Natural killer cell treated with Interleukin-12 subunit alpha and Interleukin-12 subunit beta and Interleukin-15 and Interleukin-18, amount 100 ng/mL, for 72 hours (primary cell): ENCODE data around the gene HERC3. TPM values are rescaled to one million over a fixed set of nuclear protein-coding genes. Genes with fewer than 3 reads are reported as not detected.

ENCODE experiments used
- ATAC-seq, 2 donors: fragments of 150-1000 bp; cut with Tn5 transposase in 1 of 2; sonication (Bioruptor Pico), chemical (Tn5 transposase) in 1 of 2; 2 replicates each; pipeline ENCODE4 v1.10.0; 2021
- DNase-seq: peaks from one replicate; pipeline ENCODE4 v3.0.0; 2022; ENCODE audit warnings: low spot score
- H3K27ac Mint-ChIP-seq, 2 donors: 1 replicate in 1 of 2; 2 replicates in 1 of 2; pipeline ENCODE4 v1.8.0; 2022; ENCODE audit warnings: mixed read lengths in 2 of 2, mild to moderate bottlenecking in 1 of 2, moderate library complexity in 1 of 2
- H3K27me3 Mint-ChIP-seq, 2 donors: 1 replicate in 1 of 2; 2 replicates in 1 of 2; pipeline ENCODE4 v1.8.0; 2022; ENCODE audit warnings: mixed read lengths in 2 of 2
- H3K36me3 Mint-ChIP-seq: one replicate; pipeline ENCODE4 v1.8.0; 2022; ENCODE audit warnings: mixed read lengths
- H3K4me1 Mint-ChIP-seq, 2 donors: 1 replicate in 1 of 2; 2 replicates in 1 of 2; pipeline ENCODE4 v1.8.0; 2022; ENCODE audit warnings: low read depth in 2 of 2, mixed read lengths in 2 of 2, mild to moderate bottlenecking in 1 of 2
- H3K4me3 Mint-ChIP-seq: one replicate; pipeline ENCODE4 v1.8.0; 2022; ENCODE audit warnings: mixed read lengths
- H3K9me3 Mint-ChIP-seq: 2 replicates; pipeline ENCODE4 v1.8.0; 2022; ENCODE audit warnings: mixed read lengths
- total RNA-seq, 2 donors: library from RNA; stranded (reverse); gene quantifications; one replicate each; pipeline ENCODE4 v1.2.3, GENCODE V29; 2022

HERC3 gene
- total RNA-seq, 2 donors from 2014 or later, result 27.9 to 49.6 TPM

DNA sequence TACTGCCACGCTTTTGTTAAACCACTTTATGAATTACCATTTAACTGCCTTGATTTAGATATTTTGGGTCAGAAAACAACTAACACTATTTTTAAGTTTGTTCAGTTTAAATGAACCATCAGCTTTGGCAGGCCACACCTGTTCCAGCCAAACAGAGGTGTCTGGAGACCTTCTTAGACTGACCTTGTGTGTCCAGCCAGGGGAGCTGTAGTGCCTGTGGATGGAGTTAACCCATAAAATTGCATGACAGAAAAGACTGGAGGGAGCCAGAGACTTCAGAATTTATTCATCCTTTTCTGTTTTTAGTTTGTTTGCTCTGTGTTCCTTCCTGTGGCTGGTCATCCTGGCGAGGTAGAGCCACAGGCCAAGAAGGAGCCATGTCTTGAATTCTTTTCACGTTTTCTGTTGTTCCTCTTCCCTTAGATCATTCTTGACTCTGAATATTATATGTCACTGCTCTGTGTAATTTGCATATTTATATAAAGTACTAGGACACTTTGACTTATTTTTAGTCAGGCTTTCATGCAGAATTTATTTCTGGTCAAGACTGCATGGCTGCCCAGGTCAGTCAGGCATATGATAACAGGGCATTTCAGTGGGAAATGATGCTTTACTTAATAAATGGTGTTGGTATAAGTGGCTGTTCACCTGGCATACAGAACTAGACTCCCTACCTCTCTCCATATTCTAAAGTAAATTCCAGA lies 26.7 kb downstream of the HERC3 start:
- peaks cover 2% of the 10 kb centered on the region for H3K36me3 Mint-ChIP-seq
- H3K4me3 Mint-ChIP-seq, result no peak overlapping the region
- H3K9me3 Mint-ChIP-seq, result no peaks in the 10 kb centered on the region
- DNase-seq (no peak), ATAC-seq (no peak)
- peaks cover 32 to 47% of the 10 kb centered on the region in 2 donors for H3K4me1 Mint-ChIP-seq
- H3K27ac Mint-ChIP-seq, result no peak overlapping the region
- H3K27me3 Mint-ChIP-seq, result no peaks in the 10 kb centered on the region

DNA sequence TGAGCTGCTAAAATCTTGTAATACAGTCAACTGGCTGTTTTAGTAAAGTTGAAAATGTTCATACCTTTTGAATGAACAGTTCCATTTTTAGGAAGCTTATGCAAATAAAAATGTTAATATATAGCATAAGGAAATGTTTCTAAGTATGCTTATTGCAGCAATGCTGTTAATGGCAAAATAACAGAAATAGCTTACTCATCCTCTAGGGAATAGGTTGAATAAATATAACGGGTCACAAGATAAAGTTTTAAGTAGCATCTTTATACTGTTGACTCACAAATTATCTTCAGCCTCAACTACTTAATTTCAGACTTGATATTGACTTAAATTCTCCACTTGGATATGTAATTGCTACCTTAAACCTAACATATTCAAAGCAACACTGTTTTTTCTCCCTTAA lies 27.7 kb downstream of the HERC3 start:
- Mint-ChIP-seq H3K36me3 (peaks cover 9% of the 10 kb centered on the region), H3K27me3 (no peaks in the 10 kb centered on the region), H3K27ac (no peak overlapping the region), H3K4me1 (peaks cover 30 to 38% of the 10 kb centered on the region in 2 donors), H3K9me3 (no peaks in the 10 kb centered on the region), H3K4me3 (no peak overlapping the region)
- DNase-seq (no peak), ATAC-seq (no peak)

DNA sequence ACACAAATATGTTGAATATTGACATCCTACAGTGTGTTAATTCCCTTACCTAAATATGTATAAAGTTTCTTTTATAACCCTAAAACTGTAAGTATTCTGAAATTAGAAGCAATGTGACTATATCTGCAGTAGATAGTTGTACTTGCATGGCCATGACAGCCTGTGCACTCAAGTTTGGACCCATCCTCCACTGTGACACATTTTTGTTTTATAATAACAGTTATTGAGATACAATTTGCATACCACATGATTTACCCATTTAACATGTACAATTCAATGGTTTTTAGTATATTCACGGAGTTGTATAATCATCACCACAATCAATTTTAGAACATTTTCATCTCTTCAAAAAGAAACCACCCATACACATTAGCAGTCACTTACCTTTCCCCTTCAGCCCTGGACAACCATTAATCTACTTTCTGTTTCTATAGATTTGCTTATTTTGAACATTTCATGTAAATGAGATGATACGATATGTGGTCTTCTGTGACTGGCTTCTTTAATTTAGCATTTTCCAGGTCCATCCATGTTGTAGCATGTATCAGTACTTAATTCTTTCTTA lies 29.6 kb downstream of the HERC3 start:
- H3K36me3 Mint-ChIP-seq, result peaks cover 9% of the 10 kb centered on the region
- H3K4me1 Mint-ChIP-seq, result peaks cover 29 to 38% of the 10 kb centered on the region in 2 donors
- ATAC-seq (no peak), DNase-seq (no peak)
- no peaks in the 10 kb centered on the region for H3K9me3 Mint-ChIP-seq
- no peak overlapping the region for H3K27ac Mint-ChIP-seq
- no peaks in the 10 kb centered on the region for H3K27me3 Mint-ChIP-seq
- no peak overlapping the region for H3K4me3 Mint-ChIP-seq

DNA sequence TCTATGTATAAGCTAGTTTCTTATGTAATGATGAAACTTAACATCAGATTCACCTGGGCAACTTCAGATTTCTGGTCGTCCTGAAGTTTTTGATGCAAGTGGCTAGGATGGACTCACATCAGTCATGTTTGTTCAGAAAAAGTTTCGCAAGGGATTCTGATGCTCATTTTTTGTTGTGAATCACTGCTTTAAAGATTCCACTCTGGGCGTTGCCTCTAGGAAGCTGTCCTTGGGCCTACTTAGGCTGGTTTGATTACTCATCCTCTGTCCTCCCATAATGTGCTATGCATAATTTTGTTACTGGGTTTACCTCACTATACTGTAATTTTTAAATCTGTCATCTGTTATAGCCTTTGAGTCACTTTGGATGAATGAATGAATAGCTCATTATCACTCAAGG lies 30.8 kb downstream of the HERC3 start:
- Mint-ChIP-seq H3K27ac (no peak overlapping the region), H3K27me3 (no peaks in the 10 kb centered on the region), H3K9me3 (no peaks in the 10 kb centered on the region), H3K36me3 (peaks cover 9% of the 10 kb centered on the region), H3K4me3 (no peak overlapping the region), H3K4me1 (peaks cover 29 to 38% of the 10 kb centered on the region in 2 donors)
- DNase-seq (no peak), ATAC-seq (no peak)

DNA sequence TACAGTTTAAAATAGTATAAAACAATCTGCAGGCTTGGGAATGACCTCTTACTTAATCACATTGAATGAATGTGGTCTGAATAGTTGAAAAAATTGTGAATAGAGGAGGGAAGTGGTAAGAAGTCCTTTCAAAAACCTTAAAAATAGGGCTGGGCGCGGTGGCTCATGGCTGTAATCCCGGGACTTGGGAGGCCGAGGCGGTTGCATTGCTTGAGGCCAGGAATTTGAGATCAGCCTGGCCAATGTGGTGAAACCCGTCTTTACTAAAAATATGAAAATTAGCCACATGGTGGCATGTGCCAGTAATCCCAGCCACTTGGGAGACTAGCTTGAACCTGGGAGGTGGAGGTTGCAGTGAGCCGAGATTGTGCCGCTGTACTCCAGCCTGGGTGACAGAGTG lies 36.5 kb downstream of the HERC3 start:
- DNase-seq (no peak), ATAC-seq (no peak)
- peaks cover 24 to 27% of the 10 kb centered on the region in 2 donors for H3K4me1 Mint-ChIP-seq
- peaks cover 23% of the 10 kb centered on the region for H3K36me3 Mint-ChIP-seq
- H3K27me3 Mint-ChIP-seq, result no peaks in the 10 kb centered on the region
- H3K27ac Mint-ChIP-seq, result no peak overlapping the region
- peaks cover 5% of the 10 kb centered on the region for H3K9me3 Mint-ChIP-seq
- H3K4me3 Mint-ChIP-seq, result no peak overlapping the region

DNA sequence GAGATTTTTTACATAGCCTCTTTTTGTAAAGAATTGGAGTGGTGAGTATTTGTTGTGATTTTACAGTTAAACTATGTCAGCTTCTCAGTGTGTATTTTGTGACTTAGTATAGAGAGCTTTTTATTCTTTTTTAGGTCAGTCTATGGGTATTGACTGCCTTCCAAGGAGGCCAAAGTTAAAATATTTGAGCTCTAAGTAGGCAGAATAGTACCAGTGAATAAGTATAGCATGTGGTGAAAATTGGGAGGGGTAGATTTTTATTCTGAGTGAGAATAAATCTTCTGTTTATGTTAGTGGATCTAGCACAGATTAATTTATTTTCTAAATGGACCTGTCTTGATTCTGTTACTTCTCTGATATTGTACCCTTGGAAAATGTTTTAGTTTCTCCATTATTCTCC lies 37.5 kb downstream of the HERC3 start:
- H3K36me3 Mint-ChIP-seq, result peaks cover 16% of the 10 kb centered on the region
- DNase-seq (no peak), ATAC-seq (no peak)
- H3K4me3 Mint-ChIP-seq, result no peak overlapping the region
- H3K27ac Mint-ChIP-seq, result no peak overlapping the region
- H3K4me1 Mint-ChIP-seq, result peaks cover 21 to 26% of the 10 kb centered on the region in 2 donors
- H3K27me3 Mint-ChIP-seq, result no peaks in the 10 kb centered on the region
- peaks cover 5% of the 10 kb centered on the region for H3K9me3 Mint-ChIP-seq

DNA sequence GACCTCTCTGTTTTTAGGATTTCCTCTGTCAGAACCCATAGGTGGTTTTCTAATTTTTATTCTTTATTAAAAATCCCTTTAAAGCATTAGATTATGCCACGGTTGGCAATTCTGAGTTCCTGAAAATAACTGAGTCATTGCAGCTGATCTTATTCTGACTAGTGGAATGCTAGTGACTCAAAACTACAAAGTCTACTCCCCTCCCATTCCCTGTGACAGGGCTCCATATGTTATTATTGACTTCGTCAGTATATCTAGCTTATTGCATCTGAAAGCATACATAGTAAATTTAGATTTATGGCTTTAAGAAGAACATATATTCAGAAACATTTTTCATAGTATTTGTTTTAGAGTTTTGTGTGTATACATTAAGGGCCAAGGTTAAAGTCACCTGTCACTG lies 38.5 kb downstream of the HERC3 start:
- DNase-seq (no peak), ATAC-seq (peak in 1 of 2 donors; percentile 53)
- Mint-ChIP-seq H3K4me1 (peaks cover 24 to 26% of the 10 kb centered on the region in 2 donors), H3K4me3 (no peak overlapping the region), H3K9me3 (peaks cover 5% of the 10 kb centered on the region), H3K36me3 (peaks cover 20% of the 10 kb centered on the region), H3K27ac (no peak overlapping the region), H3K27me3 (no peaks in the 10 kb centered on the region)

DNA sequence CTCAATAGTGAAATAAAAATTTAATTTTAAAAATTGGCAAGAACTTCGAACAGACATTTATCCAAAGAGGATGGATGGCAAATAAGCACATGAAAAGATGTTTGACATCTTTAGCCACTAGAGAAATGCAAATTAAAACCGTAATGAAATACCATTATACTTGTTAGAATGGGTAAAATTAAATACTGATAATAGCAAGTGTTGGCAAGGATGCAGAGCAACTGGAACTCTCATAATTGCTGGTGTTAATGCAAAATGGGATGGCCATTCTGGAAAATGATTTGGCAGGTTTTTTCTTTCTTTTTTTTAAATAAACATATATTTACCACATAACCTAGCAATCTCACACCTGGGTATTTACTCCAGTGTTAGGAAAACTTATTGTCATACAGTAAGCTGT lies 51.7 kb downstream of the HERC3 start:
- H3K4me1 Mint-ChIP-seq, result peaks cover 19 to 20% of the 10 kb centered on the region in 2 donors
- no peak for ATAC-seq
- no peak overlapping the region for H3K27ac Mint-ChIP-seq
- H3K36me3 Mint-ChIP-seq, result no peaks in the 10 kb centered on the region
- peaks cover 3% of the 10 kb centered on the region for H3K9me3 Mint-ChIP-seq
- no peaks in the 10 kb centered on the region for H3K27me3 Mint-ChIP-seq
- no peak for DNase-seq
- no peak overlapping the region for H3K4me3 Mint-ChIP-seq

DNA sequence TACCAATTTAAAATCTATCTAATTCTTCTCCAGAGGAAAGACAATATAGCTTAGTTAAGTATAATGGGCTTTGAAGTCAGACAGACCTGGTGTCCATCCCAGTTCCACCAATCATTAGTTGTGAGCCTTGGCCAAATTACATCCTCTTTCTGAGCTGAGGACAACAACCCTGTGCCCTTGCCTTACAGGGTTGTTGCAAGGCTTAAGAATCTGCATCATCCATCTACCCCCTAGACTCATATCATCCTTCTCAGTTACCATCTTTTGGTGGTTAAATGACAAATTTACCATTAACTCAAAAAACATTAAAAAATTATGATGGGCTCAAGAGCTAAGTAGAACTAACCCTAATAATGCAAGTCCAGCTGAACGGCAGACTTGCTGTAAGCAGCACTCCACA lies 53.7 kb downstream of the HERC3 start:
- Mint-ChIP-seq H3K36me3 (no peaks in the 10 kb centered on the region), H3K4me3 (no peak overlapping the region), H3K4me1 (peaks cover 17 to 21% of the 10 kb centered on the region in 2 donors), H3K27me3 (no peaks in the 10 kb centered on the region), H3K9me3 (no peaks in the 10 kb centered on the region), H3K27ac (no peak overlapping the region)
- DNase-seq, result no peak
- no peak for ATAC-seq

DNA sequence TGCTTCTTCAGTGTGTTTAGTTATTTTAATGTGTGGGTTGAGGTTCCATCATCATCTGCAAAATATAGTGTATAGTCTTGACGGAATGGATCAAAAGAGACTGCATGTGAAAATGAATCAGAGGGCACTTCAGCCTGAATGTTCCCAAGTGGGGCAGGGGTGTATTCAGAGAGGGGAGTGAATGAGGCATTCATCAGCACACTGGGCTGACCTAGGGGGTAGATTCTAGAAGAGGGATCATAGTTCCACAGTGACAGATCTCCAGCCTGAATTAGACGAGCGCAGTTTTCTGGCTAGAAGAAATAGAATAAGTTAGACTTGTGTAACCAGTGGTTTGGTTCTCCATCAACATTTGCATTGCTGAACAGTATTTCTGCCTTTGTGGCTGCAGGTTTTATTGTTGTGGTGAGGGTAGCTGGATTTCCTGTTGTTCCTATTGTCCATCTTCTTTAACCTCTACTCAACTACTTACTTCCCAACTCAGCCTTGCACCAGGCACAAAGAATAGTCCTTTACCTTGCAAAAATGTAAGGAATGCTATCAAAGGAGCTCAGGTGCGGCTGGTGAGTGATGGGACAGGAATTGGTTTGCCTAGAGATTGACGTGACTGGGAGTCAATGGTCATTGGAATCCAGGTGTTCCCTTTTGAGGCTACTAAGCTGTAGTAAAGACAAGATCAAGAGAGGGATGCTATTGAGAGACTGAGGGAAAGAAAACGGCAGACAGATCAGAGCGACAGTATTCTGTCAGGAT lies 54.4 kb downstream of the HERC3 start:
- no peak overlapping the region for H3K27ac Mint-ChIP-seq
- H3K4me3 Mint-ChIP-seq, result no peak overlapping the region
- no peaks in the 10 kb centered on the region for H3K36me3 Mint-ChIP-seq
- ATAC-seq (no peak), DNase-seq (no peak)
- no peaks in the 10 kb centered on the region for H3K9me3 Mint-ChIP-seq
- peaks cover 16 to 17% of the 10 kb centered on the region in 2 donors for H3K4me1 Mint-ChIP-seq
- no peaks in the 10 kb centered on the region for H3K27me3 Mint-ChIP-seq

DNA sequence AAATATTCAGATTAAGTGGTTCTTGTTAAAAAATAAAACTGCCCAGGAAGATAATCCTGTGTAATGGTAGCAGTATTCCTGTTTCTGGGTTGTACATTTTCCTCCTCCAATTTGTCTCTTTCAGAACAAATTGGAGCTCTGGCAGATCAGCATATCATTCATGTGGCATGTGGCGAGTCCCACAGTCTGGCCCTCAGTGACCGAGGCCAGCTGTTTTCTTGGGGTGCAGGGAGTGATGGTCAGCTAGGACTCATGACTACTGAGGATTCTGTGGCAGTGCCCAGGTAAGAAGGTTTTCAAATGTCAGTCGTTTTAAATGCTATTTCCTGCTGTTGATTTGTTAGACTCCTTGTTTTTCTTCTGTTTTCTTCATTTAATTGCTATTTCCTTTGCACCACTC lies 57.4 kb downstream of the HERC3 start:
- Mint-ChIP-seq H3K4me1 (peaks cover 20 to 22% of the 10 kb centered on the region in 2 donors), H3K9me3 (no peaks in the 10 kb centered on the region), H3K27ac (no peak overlapping the region), H3K4me3 (no peak overlapping the region), H3K27me3 (no peaks in the 10 kb centered on the region), H3K36me3 (peaks cover 6% of the 10 kb centered on the region)
- DNase-seq (no peak), ATAC-seq (no peak)

DNA sequence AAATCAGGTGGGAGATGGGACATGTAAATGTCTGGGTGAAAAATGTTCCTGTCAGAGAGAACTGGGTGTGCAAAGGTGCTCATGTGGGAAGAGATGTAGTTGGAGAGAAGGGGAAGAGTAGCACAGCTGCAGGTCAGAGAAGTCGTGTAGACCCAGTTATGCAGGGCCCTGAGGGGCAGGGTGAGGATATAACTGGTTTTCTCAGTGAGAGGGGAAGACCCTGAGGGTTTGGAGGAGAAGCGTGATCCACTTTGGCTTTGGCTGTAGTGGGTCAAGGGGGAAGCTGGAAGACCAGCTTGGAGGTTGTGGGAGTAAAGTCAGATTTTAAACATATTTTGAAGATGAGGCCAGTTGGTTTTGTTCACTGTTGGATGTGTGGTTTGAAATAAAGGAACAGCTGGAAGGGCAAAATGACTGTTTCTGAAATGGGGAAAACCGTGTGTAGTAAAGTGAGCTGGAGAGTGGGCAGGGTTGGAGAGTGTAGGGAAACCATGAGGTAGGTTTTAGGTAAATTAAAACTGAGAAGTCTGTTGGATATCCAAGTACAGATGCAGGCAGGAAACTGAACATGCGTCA lies 61.2 kb downstream of the HERC3 start:
- H3K27ac Mint-ChIP-seq, result peak overlapping the region in 1 of 2 donors; percentile 0
- no peaks in the 10 kb centered on the region for H3K9me3 Mint-ChIP-seq
- peaks cover 27% of the 10 kb centered on the region for H3K36me3 Mint-ChIP-seq
- no peak for DNase-seq
- no peak overlapping the region for H3K4me3 Mint-ChIP-seq
- H3K27me3 Mint-ChIP-seq, result no peaks in the 10 kb centered on the region
- peaks cover 10 to 21% of the 10 kb centered on the region in 2 donors for H3K4me1 Mint-ChIP-seq
- no peak for ATAC-seq

DNA sequence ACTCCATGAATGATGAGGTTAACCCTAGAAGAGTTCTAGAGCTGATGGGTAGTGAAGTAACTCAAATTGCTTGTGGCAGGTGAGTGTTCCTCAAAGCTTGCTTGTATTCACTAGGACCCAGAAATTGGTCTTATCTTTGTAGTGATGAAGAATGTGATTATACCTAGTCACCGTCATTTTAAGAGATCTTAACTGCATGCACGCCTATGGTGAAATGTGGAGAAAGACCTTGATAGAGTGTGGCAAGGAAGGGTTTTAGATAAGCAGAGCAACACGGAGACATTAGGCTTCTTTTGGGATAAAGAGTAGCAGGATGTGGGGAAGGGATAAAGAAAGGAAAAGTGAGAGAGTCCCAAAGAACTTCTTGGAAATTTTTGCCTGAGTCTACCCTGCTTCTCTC lies 62.9 kb downstream of the HERC3 start:
- Mint-ChIP-seq H3K4me3 (no peak overlapping the region), H3K27me3 (no peaks in the 10 kb centered on the region), H3K9me3 (no peaks in the 10 kb centered on the region), H3K27ac (no peak overlapping the region), H3K36me3 (peaks cover 27% of the 10 kb centered on the region), H3K4me1 (peaks cover 9 to 16% of the 10 kb centered on the region in 2 donors)
- DNase-seq (no peak), ATAC-seq (no peak)
